ENCODE results near the gene DAB2IP.

DAB2IP gene

GRCh38 chr9:121707477-121708424 lies 56.3 kb downstream of the DAB2IP start:
- no peak for DNase-seq

GRCh38 chr9:121708768-121709488 lies 57.5 kb downstream of the DAB2IP start:
- DNase-seq, result no peak

DNA sequence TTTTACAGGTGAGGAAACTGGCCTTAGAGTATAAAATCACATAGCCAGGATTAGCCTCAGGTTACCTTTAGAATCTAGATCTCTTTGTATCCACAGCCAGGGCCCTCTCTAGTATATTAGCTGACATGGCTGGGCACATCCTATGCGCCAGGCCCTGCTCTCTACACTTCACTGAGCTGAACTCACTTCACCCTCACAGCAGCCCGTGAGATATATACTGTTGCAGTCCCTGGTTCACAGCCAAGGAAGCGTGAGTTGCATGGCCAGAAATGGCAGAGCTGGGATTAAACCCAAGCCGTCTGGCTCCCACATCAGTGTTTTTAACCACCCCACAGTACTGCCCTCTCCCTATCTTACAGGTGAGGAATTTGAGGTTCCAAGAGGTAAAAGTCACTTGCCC lies 58.4 kb downstream of the DAB2IP start:
- no peak for DNase-seq

DNA sequence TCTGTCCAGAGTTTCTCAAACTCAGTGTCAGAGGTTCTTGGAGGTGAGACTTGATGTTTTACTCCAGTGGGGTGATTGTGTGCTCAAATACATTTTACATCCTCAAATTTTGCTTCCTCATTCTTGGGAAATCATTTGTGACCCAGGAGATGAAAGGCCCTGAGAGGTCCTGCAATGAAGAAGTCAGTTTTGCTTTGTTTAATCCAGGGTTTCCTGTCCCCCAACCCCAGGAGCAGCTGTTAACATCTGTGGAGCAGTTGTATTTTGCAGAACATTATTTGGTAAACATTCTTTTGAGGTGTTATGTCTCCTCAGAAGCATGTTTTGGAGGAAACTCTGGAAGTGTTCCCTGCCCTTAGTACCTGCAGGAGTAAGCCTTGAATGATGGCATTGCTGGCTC lies 59.8 kb downstream of the DAB2IP start:
- DNase-seq, result no peak

DNA sequence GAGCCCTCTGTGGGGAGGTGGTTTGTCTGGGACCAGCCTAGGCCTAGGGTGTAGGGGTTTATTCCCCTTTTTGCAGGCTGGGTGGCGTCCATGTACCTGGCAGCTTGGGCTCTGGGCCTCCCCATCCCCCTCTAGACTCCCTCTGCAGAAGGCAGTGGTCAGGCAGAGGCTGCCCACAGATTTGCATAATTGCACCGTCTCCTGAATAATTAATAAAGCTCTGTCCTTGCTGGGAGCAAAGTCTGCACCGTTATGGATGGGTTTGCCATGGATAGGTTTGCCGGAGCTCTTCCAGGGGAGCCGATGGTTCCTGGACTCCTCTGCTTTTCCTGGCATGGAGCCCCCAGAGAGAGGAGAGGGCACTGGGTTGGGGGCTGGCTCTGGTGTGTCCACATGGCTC lies 60.4 kb downstream of the DAB2IP start:
- DNase-seq, result no peak

DNA sequence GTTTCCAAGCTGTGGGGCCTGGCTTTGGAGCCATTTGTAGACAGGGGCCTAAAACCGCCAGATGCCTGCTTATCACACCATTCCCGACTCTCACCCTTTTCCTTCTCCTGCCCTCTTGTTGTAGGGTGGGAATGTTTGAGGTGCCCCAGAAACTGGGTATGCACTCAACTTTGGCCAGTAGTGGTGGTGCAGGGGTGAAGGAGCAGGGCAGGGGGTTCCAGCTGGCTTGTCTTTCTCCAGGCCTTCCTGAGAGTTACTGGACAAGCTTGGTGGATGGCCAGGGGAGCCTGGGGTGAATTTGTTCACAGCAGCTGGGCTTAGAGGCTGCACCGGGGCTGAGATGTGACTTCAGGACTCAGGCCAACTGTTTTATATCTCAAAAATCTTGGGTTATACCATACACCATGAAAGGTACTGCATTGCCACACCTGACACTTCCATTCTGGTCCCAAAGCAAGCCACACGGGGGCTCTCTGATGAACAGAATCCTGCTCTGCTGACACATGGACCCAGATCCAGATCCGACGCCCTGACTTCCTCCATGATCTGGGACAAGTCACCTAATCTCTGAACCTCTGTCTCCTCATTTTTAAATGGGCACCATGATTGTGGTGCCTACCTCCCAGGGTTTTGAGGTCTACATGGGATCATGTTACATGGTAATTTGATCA lies 62.1 kb downstream of the DAB2IP start:
- DNase-seq, result no peak

DNA sequence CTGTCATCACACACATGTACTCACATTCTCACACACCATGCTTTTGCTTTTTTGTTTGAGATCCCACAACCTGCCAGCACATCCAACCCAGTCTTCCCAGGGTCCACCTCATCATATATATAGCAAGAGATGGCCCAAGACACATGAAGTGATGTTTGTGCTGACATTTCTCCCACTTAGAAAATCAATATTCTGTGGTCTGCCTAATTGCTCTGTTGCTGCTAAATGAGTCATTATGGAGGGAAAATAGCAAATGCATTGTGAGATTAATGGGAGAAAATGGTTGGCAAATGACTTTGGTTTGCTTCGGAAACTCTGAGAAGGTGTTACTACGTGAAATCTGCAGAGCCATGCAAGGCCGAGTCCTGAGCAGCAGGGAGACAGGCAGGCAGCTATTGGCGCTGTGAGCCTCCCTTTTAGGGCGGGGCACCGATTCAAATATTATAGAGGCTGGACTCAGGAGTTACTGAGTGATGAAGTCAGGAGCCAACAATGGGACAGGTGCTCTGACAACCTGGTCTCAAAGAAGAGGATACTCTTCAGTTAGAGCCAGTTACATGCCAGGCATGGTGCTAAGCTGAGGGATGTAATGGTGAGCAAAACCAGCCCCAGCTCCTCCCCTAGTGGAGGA lies 62.8 kb downstream of the DAB2IP start:
- DNase-seq, result no peak

DNA sequence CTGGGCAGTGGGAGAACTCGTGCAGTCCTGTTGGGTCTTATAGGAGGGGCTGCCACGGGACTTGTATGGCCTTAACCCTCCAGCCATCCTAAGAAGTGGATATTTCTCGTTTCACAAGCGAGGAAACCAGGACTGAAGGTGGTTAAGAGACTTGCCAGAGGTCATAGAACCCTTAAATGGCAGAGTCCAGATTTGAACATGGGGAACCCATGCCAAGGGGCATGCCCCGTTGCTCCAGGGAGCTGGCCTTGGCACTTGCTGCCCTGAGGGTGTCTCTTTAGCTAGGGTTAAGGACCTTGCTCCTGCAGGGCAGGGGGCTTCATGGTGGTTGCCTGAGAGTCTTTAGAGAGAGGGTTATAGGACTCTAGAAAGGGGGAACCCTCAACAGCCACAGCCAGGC lies 63.4 kb downstream of the DAB2IP start:
- no peak for DNase-seq

DNA sequence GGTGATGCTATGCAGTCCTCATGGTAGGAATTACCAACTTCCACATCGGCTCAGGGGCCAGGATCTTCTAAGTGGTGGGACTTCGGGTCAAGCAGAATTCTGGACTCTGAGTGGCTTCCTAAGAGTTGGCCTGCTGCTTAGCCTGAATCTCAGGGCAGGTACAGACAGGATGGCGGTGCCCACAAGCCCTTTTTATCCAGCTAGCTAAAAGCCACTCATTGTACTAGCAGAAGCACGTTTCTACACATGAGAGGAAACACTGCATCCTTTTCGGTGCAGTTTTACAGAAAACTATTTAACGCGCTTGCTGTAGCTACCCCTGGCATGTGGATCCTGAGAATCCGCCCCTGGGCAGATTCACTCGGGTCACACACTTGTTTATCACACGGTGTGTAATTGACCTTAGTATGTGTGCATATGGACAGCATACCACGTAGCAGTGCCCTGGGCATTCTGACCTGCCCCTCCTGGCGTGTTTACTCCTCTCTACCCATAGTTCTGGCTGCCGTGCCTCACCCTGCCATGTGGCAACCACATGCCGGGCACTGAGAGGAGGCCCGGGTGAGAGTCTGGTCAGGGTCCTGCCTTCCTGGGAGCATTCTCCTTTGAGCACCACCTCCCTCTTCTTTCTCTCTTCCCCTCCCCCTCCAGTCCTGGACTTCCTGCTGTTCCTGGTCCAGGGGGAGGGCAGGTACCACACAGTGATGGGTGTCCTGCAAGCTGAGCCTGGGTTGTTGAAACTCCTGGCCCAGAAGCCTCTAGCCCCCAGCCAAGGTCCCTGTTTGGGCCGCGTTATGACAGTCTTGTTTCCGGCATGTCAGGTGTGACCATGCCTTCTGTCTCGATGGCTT lies 65.9 kb downstream of the DAB2IP start:
- no peak for DNase-seq

GRCh38 chr9:121718084-121718483 lies 66.7 kb downstream of the DAB2IP start:
- no peak for DNase-seq

DNA sequence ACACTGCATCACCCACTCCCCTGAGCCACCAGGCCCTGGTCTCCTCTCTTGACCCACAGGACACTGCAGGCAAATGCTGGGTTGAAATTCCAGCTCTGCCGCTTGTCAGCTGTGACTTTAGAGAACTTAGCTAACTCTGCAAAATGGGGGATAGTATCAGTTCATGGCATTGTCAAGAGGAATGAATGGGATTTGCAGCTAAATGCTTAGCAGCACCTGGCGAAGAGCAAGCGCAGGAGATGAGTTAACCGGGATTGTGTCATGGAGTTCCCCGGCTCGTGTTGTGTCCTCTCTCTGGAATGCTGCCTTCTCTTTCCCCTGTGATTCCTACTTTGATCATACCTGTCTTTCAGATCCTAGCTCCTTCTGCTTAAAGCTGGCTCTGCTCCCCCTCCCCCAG lies 67.1 kb downstream of the DAB2IP start:
- no peak for DNase-seq

GRCh38 chr9:121720311-121721057 lies 69.0 kb downstream of the DAB2IP start:
- no peak for DNase-seq

DNA sequence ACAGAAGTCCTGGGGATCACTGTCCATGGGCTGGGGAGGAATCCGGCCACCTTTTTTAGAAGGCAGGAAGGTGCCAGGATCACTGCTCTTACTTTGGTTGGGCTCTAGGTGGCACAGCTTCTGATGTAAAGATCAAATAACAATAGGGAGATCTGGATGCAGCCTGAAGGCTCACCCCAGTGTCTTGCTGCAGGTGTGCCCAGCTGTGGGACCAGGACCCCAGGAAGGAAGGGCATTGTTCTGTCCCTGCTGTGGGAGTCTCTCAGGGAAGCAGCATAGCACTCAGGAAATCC lies 69.6 kb downstream of the DAB2IP start:
- DNase-seq, result no peak

DNA sequence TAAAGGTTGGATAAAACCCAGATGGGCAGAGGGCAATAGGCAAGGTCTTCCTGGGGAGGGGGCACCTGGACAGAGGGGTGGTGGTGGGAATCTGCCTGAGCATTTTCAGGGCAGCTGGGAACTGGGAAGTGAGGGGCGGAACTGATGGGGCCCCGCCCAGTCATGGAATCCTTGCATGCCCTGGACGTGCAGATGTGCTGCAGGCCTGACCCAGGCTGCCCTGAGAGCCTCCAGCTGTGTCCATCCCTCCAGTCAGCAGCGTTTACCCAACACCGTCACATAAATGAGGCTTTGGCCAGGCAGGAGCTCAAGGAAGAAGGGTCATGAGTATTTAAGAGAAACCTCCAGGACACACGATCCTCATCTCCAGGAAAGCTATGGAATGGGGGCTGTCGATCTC lies 70.3 kb downstream of the DAB2IP start:
- no peak for DNase-seq

DNA sequence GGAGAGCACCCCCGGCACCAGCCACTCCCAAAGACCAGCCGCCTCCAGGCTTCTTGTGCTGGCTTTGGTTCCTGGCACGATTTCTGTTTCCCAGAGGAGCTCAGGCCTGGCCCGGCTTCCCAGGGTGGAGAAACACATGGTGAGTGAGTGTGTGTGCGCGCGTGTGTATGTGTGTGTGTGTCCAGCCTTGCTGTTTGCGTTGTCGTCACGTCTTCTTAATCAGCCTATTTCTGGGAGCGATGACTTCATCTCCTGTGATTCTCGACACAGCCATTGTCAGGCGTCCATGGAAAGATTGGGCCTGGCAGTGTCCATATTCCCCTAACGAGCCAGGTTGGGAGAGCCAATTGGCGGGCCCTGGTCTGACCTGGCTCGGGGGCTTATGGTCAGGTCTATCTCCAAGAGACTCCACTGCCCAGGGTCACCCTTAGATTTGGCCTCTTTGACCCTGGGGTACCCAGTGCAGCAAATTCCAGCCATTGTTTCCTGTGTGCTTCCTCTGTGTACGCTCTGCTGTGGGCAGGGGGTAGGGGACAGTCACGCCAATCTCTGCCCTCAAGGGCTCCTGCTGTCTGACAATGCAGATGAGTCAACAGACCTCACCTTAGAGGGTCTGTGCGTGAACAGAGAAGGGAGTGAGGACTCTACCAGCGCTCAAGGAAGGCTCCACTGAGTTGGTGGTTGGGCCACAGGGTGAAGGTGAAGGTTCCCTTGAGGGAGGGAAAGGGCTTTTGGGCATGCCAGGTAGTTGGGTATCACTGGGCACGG lies 73.8 kb downstream of the DAB2IP start:
- no peak for DNase-seq

- no peak for DNase-seq
These were observed 76.0 kb downstream of the DAB2IP start for GRCh38 chr9:121727295-121728020.

GRCh38 chr9:121728916-121729315 lies 77.5 kb downstream of the DAB2IP start:
- no peak for DNase-seq

DNA sequence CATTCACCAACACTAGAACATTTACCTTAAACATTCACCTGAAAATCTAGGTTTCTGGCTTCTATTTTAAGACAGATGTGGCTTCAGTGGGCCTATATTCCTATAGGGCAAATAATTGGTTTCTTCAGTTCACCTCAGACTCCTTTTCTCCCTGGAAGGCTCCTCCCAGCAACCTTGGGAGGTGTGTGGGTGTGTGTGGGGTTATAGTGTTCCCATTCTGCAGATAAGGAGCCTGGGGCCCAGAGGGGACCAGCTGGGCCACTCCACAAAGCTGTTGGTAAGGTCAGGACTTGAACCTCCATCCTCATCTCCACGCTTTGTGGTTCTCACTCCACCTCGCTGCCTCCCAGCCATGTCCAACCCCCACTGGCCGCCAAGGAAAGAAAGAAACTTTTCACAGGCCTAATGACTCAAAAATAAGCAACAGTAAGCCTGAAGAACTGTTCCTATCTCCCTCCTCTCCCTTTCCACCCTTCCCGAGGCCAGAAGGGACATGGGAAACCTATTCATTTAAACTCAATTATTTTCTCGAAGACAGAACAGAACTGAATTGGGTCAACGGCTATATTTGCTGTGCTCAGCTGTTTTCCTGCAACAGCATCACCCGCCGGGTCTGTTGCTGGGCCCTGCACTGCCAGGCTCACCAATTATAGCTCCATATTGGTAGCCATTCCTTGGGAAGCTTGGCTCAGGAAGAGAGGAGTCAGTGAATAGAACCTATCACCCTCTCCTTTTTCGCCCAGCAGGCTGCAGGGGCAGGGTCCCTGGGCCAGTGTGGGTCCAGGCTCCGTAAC lies 78.5 kb downstream of the DAB2IP start:
- no peak for DNase-seq

GRCh38 chr9:121731090-121731489 lies 79.7 kb downstream of the DAB2IP start:
- DNase-seq, result no peak

All from cortex of kidney (tissue), 1 donor.